VCaP (cell line): ENCODE data around the gene TREML1.

Source experiments
- H3K27ac ChIP-seq: fragments of 450-650 bp; 2 replicates; pipeline ENCODE4 v1.5.1; 2017
- TF ChIP-seq, protein P1 (sequence below): fragments of 450-650 bp; conservative IDR thresholded peaks from 2 replicates; pipeline ENCODE4 v1.5.1; 2017; ENCODE audit warnings: mild to moderate bottlenecking, moderate library complexity

Gene TREML1

DNA sequence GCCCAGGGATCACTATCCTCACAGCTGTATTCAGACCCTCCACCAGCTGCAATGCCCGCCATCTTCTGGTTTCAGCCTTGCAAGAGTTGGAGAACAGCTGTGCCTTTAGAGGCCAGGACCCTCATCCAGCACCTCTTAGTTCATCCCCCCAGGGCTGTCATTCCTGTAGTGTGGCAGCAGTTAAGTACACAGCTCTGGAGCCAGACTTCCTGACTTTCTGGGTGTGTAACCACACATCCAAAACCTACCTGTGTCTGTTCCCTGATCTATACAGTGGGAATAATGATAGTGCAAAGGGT is 9.2 kb upstream of the TREML1 start:
- no peak overlapping the region for H3K27ac ChIP-seq
- TF ChIP-seq, protein P1, sequence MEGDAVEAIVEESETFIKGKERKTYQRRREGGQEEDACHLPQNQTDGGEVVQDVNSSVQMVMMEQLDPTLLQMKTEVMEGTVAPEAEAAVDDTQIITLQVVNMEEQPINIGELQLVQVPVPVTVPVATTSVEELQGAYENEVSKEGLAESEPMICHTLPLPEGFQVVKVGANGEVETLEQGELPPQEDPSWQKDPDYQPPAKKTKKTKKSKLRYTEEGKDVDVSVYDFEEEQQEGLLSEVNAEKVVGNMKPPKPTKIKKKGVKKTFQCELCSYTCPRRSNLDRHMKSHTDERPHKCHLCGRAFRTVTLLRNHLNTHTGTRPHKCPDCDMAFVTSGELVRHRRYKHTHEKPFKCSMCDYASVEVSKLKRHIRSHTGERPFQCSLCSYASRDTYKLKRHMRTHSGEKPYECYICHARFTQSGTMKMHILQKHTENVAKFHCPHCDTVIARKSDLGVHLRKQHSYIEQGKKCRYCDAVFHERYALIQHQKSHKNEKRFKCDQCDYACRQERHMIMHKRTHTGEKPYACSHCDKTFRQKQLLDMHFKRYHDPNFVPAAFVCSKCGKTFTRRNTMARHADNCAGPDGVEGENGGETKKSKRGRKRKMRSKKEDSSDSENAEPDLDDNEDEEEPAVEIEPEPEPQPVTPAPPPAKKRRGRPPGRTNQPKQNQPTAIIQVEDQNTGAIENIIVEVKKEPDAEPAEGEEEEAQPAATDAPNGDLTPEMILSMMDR, result no peak

DNA sequence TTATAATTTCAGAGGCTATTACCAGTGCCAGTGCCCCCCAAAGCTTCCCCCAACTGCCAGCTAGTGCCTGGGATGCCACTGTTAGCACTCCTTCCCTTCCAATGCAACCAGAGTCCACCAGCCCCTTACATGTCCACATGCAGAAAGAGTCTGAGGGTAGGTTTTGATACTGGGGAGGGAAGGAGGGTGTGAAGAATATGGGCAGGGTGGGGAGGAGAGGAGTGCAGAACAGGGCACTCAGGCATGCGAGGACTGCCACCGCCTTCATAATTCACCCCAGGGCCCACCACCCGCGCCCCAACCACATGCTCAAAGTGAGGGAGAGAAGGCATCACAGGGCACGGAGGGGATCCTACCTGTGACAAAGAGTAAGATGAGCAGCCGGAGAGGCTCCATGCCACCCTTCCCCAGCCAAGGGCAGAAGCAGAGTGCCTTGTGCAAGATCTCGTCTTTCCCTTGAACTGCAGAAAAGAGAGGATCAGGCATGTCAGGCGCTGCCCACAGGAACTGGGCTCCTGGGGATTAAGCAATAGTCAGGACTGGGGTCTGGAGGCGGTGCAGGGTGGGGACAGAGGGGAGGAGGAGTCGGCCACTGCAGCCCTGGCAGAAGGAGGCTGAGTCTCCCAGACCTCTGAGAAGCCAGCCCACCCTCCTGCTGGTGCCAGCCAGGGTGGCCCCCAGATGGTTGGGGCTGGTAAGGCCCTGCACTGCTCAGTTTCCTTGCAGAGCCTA is 8.7 kb upstream of the TREML1 start, which contains the start of gene TREM2:
Gene TREM2 (minus strand): TSS at position 430 of the 732 bp plus-strand sequence. CDS start 34 bp downstream, at position 396.
- TF ChIP-seq, protein P1, result no peak
- no peak within 1 kb of the TSS for H3K27ac ChIP-seq

DNA sequence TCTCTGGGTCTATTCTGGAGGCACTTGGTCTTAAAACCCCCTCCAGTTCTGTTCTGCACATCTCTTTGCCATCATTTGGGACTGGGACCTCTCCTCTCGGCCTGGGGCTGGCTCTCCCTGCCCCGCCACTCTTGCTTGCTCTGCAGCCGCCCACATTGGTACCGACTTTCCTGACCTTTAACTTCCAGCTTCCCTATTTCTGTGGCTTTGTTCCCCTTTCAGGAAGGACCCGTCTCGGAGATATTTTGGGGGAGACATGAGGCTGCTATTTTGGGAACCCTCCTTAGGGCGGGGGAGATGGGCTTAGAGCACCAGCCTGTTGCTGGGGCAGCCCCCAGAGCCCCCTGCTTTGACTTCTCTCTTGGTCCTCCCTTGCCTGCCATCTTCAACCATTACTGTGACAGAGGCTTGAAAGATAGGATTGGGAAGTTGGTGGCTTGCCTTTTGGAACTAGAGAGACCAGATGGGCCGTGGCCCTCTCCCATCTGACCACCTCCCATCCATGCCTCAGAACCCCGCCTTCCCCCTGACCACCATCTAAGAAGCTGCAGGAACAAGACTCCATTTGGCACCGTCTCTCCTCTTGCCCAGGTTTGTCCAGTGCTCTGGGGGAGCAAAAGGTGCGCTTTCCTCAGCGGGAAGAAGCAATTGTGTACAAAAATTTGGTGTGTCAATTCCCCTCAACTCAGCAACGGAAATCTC is 7.9 kb upstream of the TREML1 start:
- no peak overlapping the region for H3K27ac ChIP-seq
- TF ChIP-seq, protein P1, result no peak

DNA sequence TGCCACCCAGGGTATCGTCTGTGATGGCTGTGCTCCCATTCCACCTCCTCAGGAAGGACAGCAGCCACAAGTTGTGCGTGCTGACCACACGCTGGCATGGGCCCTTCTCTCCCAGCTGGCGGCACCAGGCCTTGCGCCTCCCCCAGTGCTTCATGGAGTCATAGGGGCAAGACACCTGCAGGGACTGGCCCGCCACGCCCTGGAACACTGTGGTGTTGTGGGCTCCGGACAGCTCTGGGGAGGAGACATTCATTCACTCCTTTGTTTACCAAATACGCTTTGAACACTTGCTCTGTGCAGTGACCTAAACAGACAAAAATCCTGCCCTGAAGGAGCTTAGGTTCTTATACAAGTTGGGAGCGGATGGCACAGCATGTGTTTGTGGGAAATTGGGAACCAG is 7.2 kb upstream of the TREML1 start:
- TF ChIP-seq, protein P1, result no peak
- no peak overlapping the region for H3K27ac ChIP-seq

DNA sequence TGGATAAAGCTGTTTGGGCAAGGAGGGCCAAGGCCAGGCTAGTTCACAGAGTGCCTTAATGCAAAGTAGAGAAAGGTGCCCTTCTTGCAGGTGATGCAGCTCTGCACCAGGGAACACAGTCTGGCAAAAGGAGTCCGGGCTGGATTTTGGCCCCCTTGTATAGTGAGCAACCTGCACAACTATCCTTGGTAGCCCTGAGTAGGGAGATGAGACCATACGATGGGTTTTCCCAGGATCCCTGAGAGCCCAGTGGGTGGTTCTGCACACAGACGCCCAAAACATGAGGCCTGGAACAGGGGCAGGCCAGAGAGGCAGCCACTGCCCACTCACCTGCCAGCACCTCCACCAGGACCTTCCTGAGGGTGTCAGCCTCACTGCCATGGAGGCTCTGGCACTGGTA is 6.8 kb upstream of the TREML1 start:
- no peak overlapping the region for H3K27ac ChIP-seq
- TF ChIP-seq, protein P1, result no peak

DNA sequence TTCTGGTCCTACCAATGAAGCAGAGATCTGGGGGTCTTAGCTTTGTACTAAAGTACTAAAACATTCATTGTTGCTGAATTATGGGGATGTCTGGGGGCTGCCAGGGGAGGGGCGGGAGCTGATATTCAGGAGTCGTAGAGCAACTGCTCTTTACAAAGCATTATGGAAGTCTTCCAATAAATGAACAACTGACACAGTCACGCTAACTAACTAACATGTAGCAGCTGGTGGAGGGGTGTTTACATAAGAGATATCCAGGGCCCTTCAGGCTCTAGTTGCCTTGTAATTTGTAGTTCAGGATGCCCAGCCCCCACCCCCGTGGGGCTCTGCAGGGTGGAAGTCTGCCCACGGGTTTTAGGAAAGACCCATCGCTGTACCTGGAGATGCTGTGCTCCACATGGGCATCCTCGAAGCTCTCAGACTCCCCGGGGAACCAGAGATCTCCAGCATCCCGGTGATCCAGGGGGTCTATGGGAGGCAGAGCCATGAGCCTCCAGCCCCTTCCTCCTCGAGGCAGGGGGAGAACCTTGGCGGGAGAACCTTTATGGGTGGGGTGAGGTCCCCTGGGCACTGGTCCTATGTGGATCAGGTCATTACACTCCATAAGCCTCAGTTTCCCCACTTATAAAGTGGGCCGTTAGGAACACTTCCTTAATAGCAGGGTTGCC is 5.4 kb upstream of the TREML1 start:
- no peak overlapping the region for H3K27ac ChIP-seq
- TF ChIP-seq, protein P1, result no peak

DNA sequence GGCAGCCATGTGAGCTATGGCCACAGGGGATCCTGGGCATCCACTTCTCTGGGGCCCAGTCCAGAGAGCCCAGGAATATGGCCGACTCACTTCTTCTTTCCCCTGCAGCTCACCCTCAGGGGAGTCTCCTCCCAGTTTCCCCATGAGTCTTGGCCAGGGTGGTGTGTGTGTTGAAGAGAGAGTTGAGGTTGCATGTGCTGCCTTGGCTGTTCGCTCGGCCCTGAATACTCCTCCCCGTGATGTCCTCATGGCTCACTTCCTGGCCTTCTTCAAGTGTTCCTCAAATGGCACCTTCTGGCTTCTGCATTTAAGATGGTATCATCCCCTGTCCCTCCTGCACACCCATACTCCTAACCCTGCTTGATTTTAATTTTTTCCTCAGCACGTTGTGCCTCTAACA is 3.2 kb upstream of the TREML1 start:
- TF ChIP-seq, protein P1, result no peak
- H3K27ac ChIP-seq, result no peak overlapping the region
